GM18520 (cell line): ENCODE data around the gene CNTN1.
"Not testable (repeated sequence)": the region's sequence is repeated elsewhere in the genome, so short reads cannot be mapped to it uniquely, and the experiment has no call there.

Experiments used
- ATAC-seq: cut with Tn5 transposase; IDR thresholded peaks from one replicate; pipeline ENCODE4 v1.9.1; 2021; ENCODE audit not compliant: unreplicated experiment

The CNTN1 gene

GRCh38 chr12:41023836-41024235, 331.6 kb downstream of the CNTN1 start:
- ATAC-seq, result no peak

GRCh38 chr12:41026151-41026550, 333.9 kb downstream of the CNTN1 start:
- ATAC-seq, result no peak

- ATAC-seq, result no peak
These were observed 340.1 kb downstream of the CNTN1 start for GRCh38 chr12:41032386-41032785.

GRCh38 chr12:41034686-41035085, 342.4 kb downstream of the CNTN1 start:
- ATAC-seq, result no peak

- no peak for ATAC-seq
These were observed 347.2 kb downstream of the CNTN1 start for GRCh38 chr12:41039461-41039860.

- ATAC-seq, result no peak
These were observed 353.3 kb downstream of the CNTN1 start for GRCh38 chr12:41045509-41045908.

- no peak for ATAC-seq
These were observed 356.8 kb downstream of the CNTN1 start for GRCh38 chr12:41049033-41049432.

- no peak for ATAC-seq
These were observed 359.7 kb downstream of the CNTN1 start for GRCh38 chr12:41051954-41052353.

- no peak for ATAC-seq
These were observed 360.2 kb downstream of the CNTN1 start for GRCh38 chr12:41052441-41052840.

- ATAC-seq, result no peak
These were observed 360.8 kb downstream of the CNTN1 start for GRCh38 chr12:41053046-41053445.

GRCh38 chr12:41055875-41056577, 363.8 kb downstream of the CNTN1 start:
- no peak for ATAC-seq

- ATAC-seq, result no peak
These were observed 366.0 kb downstream of the CNTN1 start for GRCh38 chr12:41058266-41058665.

- ATAC-seq, result no peak
These were observed 369.0 kb downstream of the CNTN1 start for GRCh38 chr12:41061192-41061591.

- ATAC-seq, result no peak
These were observed 372.2 kb downstream of the CNTN1 start for GRCh38 chr12:41064411-41064810.

GRCh38 chr12:41067941-41068645, 375.9 kb downstream of the CNTN1 start:
- no peak for ATAC-seq

GRCh38 chr12:41073633-41074472, 381.6 kb downstream of the CNTN1 start:
- ATAC-seq, result no peak

- ATAC-seq, result no peak
These were observed 382.2 kb downstream of the CNTN1 start for GRCh38 chr12:41074473-41074769.

GRCh38 chr12:41076114-41076513, 383.9 kb downstream of the CNTN1 start:
- ATAC-seq, result no peak

- ATAC-seq, result not testable (repeated sequence)
These were observed 389.0 kb downstream of the CNTN1 start for GRCh38 chr12:41081241-41081640.

GRCh38 chr12:41089438-41089837, 397.2 kb downstream of the CNTN1 start:
- ATAC-seq, result no peak

- no peak for ATAC-seq
These were observed 399.9 kb downstream of the CNTN1 start for GRCh38 chr12:41092115-41092514.

- ATAC-seq, result no peak
These were observed 404.6 kb downstream of the CNTN1 start for GRCh38 chr12:41096797-41097196.
